GM18517 (cell line): Measurements from ENCODE around the gene JAM3.
"Not testable (repeated sequence)": the region's sequence is repeated elsewhere in the genome, so short reads cannot be mapped to it uniquely, and the experiment has no call there.

Experiments
- ATAC-seq: cut with Tn5 transposase; IDR thresholded peaks from one replicate; pipeline ENCODE4 v1.9.1; 2021; ENCODE audit warnings: mild to moderate bottlenecking, moderate library complexity; ENCODE audit not compliant: unreplicated experiment

Gene JAM3

DNA sequence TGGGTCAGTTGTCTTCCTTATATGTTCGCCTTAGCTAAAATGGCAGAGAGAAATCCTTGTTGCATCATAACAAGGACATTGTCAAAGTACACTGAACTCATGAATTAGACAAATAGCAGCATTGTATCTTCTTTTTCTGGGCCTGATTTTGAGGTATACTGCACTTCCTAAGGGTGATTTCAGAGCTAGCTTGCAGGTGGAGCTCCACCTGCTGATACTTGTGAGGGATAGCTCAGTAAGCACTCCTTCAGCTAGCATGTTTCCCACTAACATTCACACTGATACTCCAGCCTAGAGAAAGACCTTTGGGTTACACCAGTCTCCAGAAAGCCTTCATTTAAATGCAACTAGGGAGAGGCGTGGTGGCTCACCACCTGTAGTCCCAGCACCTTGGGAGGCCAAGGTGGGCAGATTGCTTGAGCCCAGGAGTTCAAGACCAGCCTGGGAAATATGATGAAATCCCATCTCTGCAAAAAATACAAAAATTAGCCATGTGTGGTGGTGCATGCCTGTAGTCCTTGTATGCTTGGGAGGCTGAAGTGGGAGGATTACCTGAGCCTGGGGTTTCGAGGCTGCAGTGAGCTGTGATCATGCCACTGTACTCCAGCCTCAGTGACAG lies 29.8 kb downstream of the JAM3 start:
- no peak for ATAC-seq

DNA sequence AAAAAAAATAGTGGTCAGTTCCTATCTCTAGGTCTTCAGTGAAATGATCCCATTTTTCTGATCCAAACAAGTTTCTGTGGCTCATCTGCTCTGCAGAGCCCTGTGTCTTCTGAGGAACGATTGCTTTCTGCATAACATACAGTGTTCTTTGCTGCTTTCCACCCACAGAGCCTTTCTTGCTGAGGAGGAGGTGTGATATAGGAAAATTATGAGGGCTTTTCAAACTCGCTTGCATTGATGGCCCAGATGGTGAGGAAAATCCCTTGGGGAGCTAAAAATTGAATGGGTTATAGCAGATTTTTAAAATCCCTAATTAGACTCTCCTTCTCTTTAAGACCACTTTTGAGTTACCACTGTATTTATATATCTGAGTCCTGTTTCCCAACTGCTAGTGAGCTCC lies 31.3 kb downstream of the JAM3 start:
- ATAC-seq, result no peak

DNA sequence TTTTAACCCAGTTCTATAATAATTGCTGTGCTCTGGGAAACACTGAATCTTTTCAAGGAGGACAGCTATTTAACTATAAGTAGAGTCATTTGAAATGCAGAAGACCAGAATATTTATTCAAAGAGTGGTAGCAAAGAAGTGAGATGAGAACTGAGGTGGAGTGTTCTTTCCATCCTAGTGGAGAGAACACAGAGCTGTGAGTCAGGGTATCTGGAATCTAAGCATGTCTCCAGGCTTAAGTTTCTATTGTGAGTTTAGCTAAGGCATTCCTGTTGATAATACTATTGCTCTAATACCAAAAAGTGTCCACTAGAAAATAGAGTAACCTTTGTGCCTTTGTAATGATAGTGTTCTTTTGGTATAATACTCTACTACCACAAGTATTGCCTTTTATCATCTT lies 32.4 kb downstream of the JAM3 start:
- ATAC-seq, result no peak

DNA sequence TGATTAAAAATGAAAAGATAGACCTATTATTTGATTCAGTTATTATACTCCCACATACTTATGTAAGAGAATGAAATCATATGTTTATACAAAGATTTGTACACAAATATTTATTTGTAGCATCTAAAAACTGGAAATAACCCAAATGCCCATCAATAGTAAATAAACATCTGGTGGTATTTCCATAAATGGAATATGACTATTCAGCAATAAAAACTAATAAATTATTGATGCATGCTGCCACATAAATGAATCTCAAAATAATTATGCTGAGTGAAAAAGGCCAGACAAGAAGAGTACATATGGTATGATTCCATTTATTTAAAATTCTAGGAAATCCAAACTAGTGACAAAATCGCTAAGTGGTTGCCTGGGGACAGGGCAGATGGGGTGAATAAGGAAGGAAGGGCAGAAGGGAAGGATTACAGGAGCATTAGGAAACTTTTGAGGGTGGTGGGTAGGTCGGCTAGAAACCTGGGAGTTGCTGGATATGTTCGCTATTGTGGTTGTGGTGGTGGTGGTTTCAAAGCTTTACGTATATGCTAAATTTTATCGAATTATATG lies 41.5 kb downstream of the JAM3 start:
- ATAC-seq, result no peak

DNA sequence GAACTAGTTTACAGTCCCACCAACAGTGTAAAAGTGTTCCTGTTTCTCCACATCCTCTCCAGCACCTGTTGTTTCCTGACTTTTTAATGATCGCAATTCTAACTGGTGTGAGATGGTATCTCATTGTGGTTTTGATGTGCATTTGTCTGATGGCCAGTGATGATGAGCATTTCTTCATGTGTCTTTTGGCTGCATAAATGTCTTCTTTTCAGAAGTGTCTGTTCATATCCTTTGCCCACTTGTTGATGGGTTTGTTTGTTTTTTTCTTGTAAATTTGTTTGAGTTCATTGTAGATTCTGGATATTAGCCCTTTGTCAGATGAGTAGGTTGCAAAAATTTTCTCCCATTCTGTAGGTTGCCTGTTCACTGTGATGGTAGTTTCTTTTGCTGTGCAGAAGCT lies 44.9 kb downstream of the JAM3 start:
- not testable (repeated sequence) for ATAC-seq

DNA sequence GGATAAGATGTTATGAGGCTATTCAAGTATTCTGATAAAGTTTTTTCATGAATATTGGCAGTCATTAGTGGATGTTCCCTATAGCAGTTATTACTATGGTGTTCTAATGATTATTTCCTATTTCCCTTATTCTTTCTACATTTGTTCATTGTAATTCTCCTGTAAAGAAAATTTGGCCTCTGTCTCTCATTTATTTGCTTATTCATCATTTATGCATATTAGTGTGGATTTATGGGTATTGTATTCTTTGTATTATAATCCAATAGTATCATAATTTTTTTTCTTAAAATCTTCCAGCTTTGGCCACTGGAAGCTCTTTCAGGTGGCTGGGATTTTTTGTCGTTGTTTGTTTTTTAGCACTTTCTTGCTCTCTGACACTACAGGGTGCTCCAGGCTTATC lies 47.3 kb downstream of the JAM3 start:
- no peak for ATAC-seq

DNA sequence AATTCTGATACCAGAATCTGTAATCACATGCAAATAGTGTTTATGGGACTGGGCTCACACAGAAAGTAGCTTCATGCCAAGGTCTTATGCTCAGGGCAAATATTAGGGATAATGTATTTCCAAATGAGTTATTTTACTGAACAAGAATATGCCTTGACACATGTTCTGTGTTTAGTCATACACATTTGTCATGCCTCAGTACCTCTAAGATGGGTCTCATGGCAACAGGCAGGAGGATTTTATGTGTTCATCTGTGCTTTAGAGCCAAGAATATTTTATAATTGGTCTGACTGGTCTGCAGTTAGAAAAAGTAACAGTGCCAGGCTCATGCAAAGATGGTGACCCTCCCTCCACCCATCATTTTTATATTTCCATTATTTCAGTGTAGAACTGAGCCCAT lies 49.1 kb downstream of the JAM3 start:
- ATAC-seq, result no peak

DNA sequence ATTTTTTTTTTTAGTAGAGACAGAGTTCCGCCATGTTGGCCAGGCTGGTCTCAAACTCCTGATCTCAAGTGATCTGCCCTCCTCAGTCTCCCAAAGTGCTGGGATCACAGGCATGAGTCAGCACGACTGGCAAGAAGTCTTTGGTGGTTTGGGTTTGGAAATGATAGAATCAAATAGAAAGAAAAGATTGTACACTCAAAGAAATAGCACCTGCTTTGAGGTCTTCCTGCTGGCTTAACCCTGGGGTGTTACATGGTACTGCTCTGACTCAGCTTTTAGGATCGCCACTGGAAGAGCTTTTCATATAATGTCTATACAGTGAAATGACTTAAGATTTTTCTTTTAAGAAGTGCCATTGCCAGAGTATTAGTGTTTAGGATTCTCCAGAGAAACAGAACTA lies 50.2 kb downstream of the JAM3 start:
- ATAC-seq, result no peak

DNA sequence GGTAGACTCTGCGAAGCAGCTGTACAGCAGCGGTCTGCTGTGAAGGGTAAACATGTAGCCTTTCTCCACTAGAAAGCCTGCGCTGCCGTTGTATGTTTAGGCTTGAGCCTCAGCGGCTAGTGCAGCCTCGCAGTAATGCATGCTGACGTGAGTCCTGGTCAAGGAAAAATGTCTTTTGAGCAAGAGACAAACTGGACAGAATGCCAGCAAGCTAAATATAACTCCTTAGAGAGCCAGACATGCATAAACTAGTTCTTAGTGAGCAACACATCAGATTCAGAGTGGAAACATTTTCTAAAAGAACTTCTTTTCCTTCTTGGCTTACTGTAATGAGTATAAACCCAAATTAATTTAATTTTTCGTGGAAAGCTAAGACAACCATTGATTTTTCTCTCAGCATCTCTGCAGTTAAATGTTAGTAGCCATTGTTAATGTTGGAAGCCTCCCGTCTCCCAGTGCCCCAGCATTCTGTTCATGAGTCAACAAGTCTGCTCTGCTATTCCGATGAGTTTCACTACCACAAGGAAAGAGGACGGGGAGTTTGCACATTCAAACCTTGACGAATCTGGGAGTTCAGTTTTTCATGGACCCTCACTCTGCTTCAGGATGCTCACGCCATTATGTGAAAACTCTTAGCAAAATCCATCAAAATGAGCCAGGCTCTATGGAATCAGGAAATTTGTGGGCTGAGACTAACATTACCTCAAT lies 51.4 kb downstream of the JAM3 start:
- ATAC-seq, result no peak

DNA sequence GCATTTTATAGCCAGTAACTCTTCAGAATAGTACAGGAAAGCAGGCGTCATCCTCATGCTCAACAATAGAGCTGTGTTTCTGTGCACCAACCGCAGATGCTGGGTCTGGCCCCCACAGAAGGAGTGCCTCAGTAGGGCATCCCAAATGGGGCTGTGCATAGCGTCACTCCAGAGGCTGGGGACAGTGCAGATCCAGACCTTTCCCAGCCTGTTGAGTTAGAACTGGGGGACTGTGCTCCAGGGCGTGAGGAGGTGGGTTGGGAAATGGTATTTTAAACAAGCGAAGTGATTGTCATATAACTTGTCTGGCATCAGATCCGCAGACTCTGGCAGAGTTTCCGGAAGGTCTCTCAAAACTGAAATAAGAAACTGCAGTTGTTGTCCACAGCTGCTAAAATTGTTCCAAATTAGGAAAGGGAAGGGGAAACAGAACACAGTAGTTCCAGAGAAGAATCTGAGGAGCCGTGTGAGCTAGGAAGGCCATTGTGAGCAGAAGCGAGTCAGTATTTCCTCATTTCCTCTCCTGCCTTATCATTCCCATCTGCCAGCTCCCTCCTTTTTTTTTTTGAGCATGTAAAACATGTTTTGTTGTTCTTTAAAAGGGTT lies 52.2 kb downstream of the JAM3 start:
- ATAC-seq, result no peak

DNA sequence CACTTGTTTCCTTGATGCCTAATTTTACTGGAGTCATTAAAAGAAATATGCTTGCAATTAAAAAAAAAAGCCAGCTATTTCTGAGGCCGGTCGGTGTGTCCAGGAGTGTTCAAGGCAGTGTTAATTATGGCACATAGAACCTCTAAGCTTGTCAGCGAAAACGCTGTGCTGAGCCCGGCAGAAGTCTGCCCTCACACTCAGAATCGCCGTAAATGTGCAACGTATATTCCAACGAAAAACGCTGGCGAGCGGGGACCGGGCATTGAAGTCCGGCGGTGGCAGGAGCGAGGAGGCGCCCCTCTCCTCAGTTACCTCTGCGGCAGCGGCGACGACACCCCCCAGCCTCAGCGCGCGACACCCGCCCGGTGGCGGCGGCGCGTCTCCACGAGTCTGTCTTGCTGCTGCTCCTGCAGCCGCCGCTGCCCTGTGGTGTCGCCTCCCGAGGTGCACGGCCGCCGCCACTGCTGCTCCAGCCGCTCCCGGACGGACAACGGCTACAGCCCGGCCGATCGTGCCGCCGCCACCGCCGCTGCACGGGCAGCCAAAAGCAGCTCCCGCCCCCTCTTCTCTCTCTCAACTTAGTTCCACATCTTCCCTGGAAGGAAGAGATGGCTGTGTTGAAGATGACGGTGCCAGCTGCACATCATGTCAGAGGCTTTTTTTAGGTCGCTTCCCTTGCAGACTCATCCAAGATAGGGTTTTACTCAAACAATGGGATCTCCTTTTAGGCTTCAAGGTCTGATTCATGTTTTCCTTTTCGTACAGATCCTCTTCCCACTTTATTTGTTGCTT lies 56.0 kb downstream of the JAM3 start:
- no peak for ATAC-seq

DNA sequence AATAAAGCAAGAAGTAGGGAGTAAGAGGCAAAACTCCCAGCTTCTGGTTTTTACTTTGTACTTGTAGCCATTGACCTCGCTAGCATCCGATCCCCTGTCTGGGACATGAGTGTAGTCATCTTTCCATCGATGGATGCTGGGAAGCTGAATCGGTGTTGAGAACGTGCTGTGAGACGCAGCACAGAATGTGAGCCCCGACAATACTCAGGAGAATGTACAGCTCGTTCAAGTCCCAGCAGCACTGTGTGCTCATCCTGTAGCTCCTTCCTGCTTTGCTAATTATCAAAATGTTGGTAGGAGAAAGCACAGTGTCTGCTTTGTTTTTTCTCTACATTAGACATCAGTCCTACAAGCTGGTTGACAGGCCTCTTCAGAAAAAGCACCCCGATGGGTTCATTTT lies 56.6 kb downstream of the JAM3 start:
- ATAC-seq, result no peak

DNA sequence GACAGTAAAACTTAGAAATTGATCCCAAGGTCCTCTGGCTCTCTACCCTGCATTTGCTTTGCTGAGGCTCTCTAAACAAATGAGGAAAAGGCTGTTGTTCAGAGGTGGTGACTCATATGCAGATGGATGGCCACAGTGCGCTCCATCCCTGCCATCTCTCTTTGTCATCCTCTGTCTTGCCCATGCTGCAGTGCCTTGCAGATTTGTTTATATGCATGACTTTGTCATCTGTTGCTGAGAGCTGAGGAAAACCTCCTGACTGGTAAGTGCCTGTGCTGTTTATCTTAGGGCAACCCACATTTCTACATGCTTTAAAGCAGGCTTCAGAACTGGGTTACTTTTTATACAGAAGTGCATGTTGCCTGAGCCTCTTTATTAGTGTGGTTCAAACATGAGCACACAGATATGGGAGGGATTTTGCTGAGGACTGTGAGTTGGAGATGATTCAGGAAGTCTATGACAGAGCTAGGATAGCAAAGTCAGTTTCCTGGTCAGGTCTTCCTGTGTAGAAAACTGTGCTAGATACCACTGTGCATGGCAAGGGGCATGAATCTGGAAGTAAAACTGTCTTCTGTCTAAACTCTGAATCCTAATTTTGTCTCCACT lies 57.4 kb downstream of the JAM3 start:
- ATAC-seq, result no peak

DNA sequence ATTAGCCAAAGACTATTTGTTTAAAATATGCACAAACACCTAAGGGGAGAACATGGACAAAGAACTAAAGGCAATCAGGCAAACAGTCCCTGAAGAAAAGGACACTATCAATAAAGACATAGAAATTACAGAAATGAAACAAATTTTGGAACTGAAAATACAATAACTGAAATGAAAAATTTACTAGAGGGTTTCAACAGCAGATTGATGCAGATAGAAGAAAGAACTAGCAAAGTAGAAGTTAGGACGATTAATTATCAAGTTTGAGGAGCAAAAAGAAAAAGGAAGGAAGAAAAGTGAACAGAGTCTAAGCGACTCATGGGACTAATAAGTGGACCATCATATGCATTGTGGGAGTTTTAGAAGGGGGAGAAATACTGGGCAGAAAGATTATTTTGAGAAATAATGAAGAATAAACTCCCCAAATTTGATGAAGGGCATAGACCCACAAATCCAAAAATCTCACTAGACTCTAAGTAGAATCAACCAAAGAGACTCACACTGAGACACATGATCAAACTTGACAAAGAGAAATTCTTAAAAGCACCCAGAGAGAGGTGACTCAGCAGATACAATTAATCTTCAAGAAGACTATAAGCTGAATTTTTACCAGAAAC lies 62.9 kb downstream of the JAM3 start:
- no peak for ATAC-seq

DNA sequence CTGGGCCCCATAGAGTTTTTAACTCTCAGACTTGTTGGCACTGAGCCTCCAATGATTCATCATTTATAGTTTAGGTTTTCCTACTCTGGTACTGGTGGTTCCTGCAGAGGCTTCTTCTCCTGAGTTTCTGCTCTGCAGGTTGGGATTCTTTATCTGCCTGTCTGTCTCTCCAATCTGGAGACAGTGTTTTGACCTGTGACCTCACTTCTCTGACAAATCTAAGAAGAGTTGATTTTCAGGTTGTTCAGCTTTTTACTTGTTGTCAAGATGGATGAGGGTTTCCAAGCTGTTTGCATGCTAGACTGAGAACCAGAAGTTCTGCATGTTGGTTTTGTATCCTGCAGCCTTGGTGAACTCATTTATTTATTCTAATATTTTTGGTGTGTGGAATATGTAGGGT lies 63.9 kb downstream of the JAM3 start:
- ATAC-seq, result no peak

DNA sequence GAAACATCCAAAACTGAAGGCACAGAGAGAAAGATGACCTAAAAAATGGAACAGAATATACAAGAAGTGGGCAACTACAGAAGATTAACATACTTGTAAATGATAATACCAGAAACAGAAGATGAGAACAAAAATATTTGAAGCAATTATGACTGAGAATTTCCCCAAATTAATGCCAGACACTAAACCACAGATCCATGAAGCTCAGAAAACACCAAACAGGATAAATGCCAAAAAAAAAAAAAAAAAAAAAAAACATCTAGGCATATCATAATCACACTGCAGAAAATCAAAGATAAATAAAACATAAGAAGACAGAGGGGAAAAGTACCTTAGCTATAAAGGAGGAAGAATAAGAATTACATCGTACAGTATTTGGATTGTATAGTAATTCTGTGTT lies 65.3 kb downstream of the JAM3 start:
- ATAC-seq, result no peak

DNA sequence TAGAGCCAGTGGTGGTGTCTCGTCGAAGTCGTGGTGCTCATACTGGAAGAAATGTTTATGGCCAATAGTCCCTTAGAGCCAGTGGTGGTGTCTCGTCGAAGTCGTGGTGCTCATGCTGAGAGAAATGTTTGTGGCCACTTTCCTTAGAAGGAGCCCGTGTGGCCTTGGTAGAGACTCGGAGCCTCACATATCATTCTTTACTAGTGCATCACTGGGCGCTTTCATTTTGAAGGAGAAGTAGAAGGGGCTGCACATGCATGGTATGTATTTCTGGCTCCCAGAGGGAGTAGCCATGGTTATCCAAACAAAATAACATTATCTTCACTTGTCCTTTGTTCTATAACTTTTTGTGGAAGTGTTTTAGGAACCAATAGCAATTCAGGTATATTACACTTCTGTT lies 69.5 kb downstream of the JAM3 start:
- ATAC-seq, result no peak

DNA sequence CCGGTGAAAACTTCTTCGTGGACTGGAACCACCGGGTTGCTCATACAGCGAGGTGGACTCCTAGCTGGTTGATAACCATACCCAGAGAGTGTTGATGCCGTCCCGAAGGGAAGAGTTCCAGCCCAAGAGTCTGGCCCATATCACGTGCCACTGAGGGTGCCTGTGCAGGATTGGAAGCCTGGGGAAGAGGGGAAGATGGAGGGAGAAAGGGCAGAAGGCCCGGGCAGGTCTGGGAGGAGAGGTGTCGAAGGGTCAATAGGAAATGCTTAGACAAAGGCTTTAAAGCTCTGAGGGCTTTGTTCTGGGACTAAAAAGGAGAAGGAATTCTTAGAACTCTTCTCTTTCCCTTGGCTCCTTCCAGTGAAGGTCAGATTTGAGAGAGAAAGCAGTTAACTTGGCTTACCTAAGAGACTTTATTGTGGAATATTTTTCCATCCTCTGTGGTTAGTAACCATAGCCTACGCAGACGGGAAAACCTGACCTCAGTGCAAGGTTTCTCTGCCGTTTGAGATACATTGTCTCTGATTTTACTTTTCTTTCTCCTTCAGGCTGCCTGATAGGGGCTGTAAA lies 70.5 kb downstream of the JAM3 start:
- no peak for ATAC-seq

DNA sequence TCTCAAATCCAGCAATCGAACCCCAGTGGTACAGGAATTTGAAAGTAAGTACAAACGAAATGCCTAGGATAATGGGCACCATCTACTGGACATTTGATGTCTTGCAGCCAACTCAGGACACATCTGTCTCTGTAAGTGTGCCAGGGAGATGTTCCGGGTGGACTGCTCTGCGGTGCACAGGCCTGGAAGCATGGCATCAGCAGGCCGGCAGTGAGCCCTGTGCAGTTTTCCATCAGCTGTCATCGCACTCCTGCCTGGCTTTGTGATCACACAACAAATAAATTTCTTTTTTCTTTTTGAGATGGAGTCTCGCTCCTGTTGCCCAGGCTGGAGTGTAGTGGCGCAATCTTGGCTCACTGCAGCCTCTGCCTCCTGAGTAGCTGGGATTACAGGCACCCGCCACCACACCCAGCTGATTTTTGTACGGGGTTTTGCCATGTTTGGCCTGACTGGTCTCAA lies 71.0 kb downstream of the JAM3 start:
- peak; percentile 51 for ATAC-seq

DNA sequence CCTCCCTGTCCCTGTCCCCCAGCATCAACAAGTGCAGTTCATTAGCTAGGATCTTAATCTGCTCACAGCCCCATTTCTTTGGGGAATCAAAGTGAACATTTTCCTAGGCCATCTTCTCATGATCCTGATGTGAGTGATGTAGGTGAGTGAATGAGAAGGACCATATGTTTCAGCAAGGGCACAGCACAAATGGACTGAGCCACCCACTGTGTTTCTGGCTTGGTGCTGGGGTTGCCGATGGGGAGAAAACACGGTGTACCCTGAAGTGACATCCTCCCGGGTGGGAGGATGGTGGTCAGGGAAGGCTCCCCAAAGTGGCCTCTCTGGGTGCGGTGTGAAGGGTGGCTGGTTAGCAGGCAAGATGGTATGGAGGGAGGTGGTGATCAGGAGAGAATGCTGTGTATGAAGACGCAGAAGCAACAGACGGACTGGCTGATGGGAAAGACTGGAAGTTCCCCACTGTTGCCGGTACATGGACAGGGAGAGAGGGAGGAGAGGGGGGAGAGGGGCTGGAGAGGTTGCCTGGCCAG lies 72.2 kb downstream of the JAM3 start:
- ATAC-seq, result no peak
